ENCODE results near the gene SPDYE3. TPM values are rescaled to one million over a fixed set of nuclear protein-coding genes. Genes with fewer than 3 reads are reported as not detected.
"Not testable (repeated sequence)": the region's sequence is repeated elsewhere in the genome, so short reads cannot be mapped to it uniquely, and the experiment has no call there.

SPDYE3 gene
- total RNA-seq (2012; rRNA removed), result not detected in 2 replicates
- not detected in 2 replicates for polyA plus RNA-seq (2012; rRNA removed)
- polyA plus RNA-seq (2012; cell fraction: cytosol; rRNA removed), result not detected in 2 replicates
- not detected in 2 replicates for polyA plus RNA-seq (2012; cell fraction: nucleus; rRNA removed; ENCODE audit: low replicate concordance)
- percentile 4 among the genes with signal in this experiment for Bru-seq, nascent RNA
- BruChase-seq, experiment 1, labeled RNA remaining after a 6-hour chase, result percentile 6 among the genes with signal in this experiment
- BruChase-seq, experiment 2, labeled RNA remaining after a 2-hour chase, result not detected
- long read RNA-seq, partial matches to known transcripts, result 0 of 3 reads
- long read RNA-seq, other reads (novel, unspliced or antisense), result 3 of 3 reads

- CTCF ChIA-PET; H3K4me3 ChIP-seq (ENCODE audit: insufficient read depth, low read depth, low read length); H4K91ac ChIP-seq (ENCODE audit: insufficient read depth, low read depth, low read length); H3K27me3 ChIP-seq (ENCODE audit: control insufficient read depth, insufficient read depth, low read length); POLR2A ChIA-PET (ENCODE audit: unreplicated experiment); dilution Hi-C loops (cut with HindIII; ENCODE audit: low sequenced_read_pairs, unreplicated experiment); H3K18ac ChIP-seq (ENCODE audit: low read depth, low read length); H2BK20ac ChIP-seq (ENCODE audit: low read depth, low read length); H3K14ac ChIP-seq (replicated peaks; ENCODE audit: low read depth, low read length); H2BK15ac ChIP-seq (ENCODE audit: low read depth, low read length); H3K4ac ChIP-seq (ENCODE audit: low read depth, low read length); DNase-seq; BruUV-seq (replicated peaks); H3K36me3 ChIP-seq (ENCODE audit: control insufficient read depth, insufficient read depth, low read length); H3K4me2 ChIP-seq (ENCODE audit: low read depth, low read length); H2AFZ ChIP-seq (replicated peaks; ENCODE audit: low read length, poor library complexity); intact Hi-C loops (cut with micrococcal nuclease); H3K23ac ChIP-seq (ENCODE audit: low read depth, low read length); H2AK5ac ChIP-seq (ENCODE audit: low read depth, low read length); H3K56ac ChIP-seq (ENCODE audit: extremely low read depth, insufficient read depth, low read length); H3K9me1 ChIP-seq (ENCODE audit: insufficient read depth, low read length); in situ Hi-C loops (cut with MboI; ENCODE audit: low sequenced_read_pairs); H3K27ac ChIP-seq (ENCODE audit: insufficient read depth, low read length); H4K8ac ChIP-seq (ENCODE audit: low read depth in 2 of 2, low read length in 2 of 2); ATAC-seq (ENCODE audit: low read depth); H4K20me1 ChIP-seq (ENCODE audit: insufficient read depth, low read length); H2AK9ac ChIP-seq (replicated peaks; ENCODE audit: low read depth, low read length, poor library complexity); H3K9ac ChIP-seq (ENCODE audit: low read depth, low read length); H3K4me1 ChIP-seq (ENCODE audit: control insufficient read depth, insufficient read depth, low read length); H2BK120ac ChIP-seq (ENCODE audit: low read depth, low read length); H2BK5ac ChIP-seq (ENCODE audit: low read depth, low read length, poor library complexity, severe bottlenecking); H3K79me1 ChIP-seq (ENCODE audit: low read depth in 1 of 2, low read length in 2 of 2); H4K5ac ChIP-seq (ENCODE audit: low read depth, low read length); H3K9me3 ChIP-seq (ENCODE audit: control insufficient read depth, insufficient read depth, low read length): not testable (repeated sequence)
- WGBS, 2 experiments (ENCODE audit: extremely low coverage in 2 of 2, insufficient read length in 1 of 2), result no CpG with 5 or more reads among the region's 8 CpGs
Observed at GRCh38 chr7:100307402-100307801, at the start of gene SPDYE3. Gene SPDYE3, plus strand, starts transcription at chr7:100307702. Its CDS starts 184 bp downstream, at chr7:100307886.

- H2BK15ac ChIP-seq (ENCODE audit: low read depth, low read length); H3K9me3 ChIP-seq (ENCODE audit: control insufficient read depth, insufficient read depth, low read length); H3K4me1 ChIP-seq (ENCODE audit: control insufficient read depth, insufficient read depth, low read length); H2BK5ac ChIP-seq (ENCODE audit: low read depth, low read length, poor library complexity, severe bottlenecking); ATAC-seq (ENCODE audit: low read depth); H2AK5ac ChIP-seq (ENCODE audit: low read depth, low read length); POLR2A ChIA-PET (ENCODE audit: unreplicated experiment); H3K56ac ChIP-seq (ENCODE audit: extremely low read depth, insufficient read depth, low read length); H3K18ac ChIP-seq (ENCODE audit: low read depth, low read length); intact Hi-C loops (cut with micrococcal nuclease); dilution Hi-C loops (cut with HindIII; ENCODE audit: low sequenced_read_pairs, unreplicated experiment); H4K5ac ChIP-seq (ENCODE audit: low read depth, low read length); H3K27me3 ChIP-seq (ENCODE audit: control insufficient read depth, insufficient read depth, low read length); in situ Hi-C loops (cut with MboI; ENCODE audit: low sequenced_read_pairs); H4K20me1 ChIP-seq (ENCODE audit: insufficient read depth, low read length); DNase-seq; H3K27ac ChIP-seq (ENCODE audit: insufficient read depth, low read length); H2AFZ ChIP-seq (replicated peaks; ENCODE audit: low read length, poor library complexity); H2AK9ac ChIP-seq (replicated peaks; ENCODE audit: low read depth, low read length, poor library complexity); H3K4ac ChIP-seq (ENCODE audit: low read depth, low read length); H2BK120ac ChIP-seq (ENCODE audit: low read depth, low read length); H4K91ac ChIP-seq (ENCODE audit: insufficient read depth, low read depth, low read length); H3K36me3 ChIP-seq (ENCODE audit: control insufficient read depth, insufficient read depth, low read length); H3K4me3 ChIP-seq (ENCODE audit: insufficient read depth, low read depth, low read length); CTCF ChIA-PET; H3K23ac ChIP-seq (ENCODE audit: low read depth, low read length); H3K4me2 ChIP-seq (ENCODE audit: low read depth, low read length); H4K8ac ChIP-seq (ENCODE audit: low read depth in 2 of 2, low read length in 2 of 2); H2BK20ac ChIP-seq (ENCODE audit: low read depth, low read length); H3K14ac ChIP-seq (replicated peaks; ENCODE audit: low read depth, low read length); H3K9ac ChIP-seq (ENCODE audit: low read depth, low read length); H3K79me1 ChIP-seq (ENCODE audit: low read depth in 1 of 2, low read length in 2 of 2); H3K9me1 ChIP-seq (ENCODE audit: insufficient read depth, low read length); BruUV-seq (replicated peaks): not testable (repeated sequence)
- WGBS, 2 experiments (ENCODE audit: extremely low coverage in 2 of 2, insufficient read length in 1 of 2), result 100% methylated on average over 1 of the region's 8 CpGs; no CpG with 5 or more reads in 1 of the 2 experiments
Observed at GRCh38 chr7:100259984-100260383, 47.5 kb upstream of the SPDYE3 start.
